HG03135 (cell line): ENCODE data around the gene DDX1.
"Not testable (repeated sequence)": the region's sequence is repeated elsewhere in the genome, so short reads cannot be mapped to it uniquely, and the experiment has no call there.

Experiments
- ATAC-seq: cut with Tn5 transposase; IDR thresholded peaks from one replicate; pipeline ENCODE4 v1.9.1; 2021; ENCODE audit warnings: mild to moderate bottlenecking, moderate library complexity; ENCODE audit not compliant: unreplicated experiment

DDX1 gene

DNA sequence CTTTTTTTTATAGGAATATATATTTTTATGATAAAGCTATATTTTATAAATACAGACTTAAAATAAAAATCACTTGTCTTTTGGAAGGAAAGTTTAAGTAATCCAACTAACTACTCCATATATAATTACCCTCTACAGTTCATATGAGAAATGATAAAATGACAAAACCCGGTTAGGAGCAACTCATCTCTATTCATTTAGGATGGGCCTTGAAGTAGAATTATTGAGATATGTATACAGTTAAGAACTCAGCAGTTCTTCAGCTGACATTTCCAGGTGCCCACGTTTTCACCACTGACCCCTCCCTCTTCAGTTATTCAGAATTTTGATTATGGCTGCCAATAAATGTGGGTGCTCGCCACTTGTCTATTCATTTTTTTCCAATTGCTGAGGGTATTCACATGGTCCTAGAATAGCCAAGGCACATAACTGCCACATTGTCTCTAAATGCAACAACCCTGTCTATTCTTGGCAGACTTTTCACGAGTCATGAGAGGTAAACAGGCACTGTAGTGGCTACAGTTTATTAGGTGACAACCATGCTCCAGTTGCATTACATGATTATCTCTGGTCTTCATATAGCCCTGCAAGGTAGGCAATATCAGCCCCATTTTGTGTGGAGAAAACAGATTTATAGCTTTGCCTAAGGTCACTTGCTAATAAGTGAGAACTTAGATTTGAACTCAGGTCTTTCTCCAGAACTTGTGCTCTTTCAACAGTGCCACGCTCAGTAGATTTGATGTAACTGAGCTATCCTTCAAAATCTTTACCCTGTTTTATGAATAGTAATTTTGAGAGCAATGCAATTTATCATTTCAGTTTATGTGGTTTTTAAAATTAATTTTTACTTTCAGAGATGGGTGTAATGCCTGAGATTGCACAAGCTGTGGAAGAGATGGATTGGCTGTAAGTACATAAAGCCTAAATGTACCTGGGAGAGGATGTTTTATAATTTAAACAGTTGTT lies 2.9 kb downstream of the DDX1 start:
- ATAC-seq, result no peak

DNA sequence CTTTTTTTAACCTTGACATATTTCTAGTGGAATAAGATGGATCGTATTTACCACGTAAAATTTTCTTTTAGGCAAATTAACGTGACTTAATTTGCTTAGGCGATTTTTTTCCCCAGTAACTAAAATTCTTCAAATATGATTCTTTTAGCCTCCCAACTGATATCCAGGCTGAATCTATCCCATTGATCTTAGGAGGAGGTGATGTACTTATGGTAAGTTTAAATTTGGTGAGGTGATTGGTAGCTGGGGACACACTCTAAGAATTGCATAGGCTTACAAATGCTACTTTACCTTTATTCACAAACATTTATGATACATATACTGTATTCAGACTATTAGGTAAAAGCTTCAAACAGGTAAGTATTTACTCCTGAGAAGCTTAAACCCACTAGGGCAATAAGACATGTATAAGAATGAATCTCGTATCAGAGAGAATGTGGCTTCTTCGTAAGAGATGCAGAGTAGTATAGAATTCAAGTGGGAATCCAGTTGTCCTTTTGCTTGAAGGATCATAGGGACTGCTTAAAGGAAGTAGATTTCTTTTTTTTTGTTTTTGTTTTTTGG lies 3.8 kb downstream of the DDX1 start:
- no peak for ATAC-seq

DNA sequence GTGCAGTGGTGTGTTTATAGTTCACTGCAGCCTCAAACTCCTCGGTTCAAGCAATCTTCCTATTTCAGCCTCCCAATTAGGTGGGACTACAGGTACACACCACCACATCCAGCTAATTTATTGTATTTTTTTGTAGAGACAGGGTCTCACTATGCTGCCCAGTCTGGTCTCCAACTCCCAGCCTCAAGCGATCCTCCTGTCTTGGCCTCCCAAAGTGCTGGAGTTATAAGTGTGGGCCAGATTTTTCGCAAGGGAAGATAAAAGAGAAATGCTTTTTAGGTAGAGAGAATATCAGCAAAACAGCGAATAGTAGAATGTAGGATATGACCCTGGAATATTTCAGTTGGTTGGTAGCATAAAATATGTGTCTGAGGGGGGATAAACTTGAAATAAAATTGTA lies 4.3 kb downstream of the DDX1 start:
- ATAC-seq, result no peak

- ATAC-seq, result no peak
Measured at GRCh38 chr2:15596350-15596749, 4.7 kb downstream of the DDX1 start.

DNA sequence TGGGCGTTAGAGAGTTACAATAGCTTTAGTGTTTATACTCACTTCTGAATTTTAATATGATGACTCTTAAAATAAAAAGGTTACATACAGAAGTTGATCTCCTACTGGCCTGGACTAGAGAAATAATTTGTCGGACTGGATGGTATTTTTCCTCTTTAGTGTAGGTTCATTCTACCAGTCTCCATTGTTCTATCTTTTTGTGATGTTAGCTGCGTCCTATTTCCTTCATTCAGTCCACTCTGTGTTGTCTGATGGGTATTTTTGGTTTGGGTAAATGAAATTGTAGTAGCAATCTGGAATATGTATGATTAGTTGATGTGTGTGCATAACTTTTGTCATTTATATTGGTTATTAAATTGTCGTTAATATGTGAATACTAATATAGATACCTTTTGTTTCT lies 5.3 kb downstream of the DDX1 start:
- no peak for ATAC-seq

DNA sequence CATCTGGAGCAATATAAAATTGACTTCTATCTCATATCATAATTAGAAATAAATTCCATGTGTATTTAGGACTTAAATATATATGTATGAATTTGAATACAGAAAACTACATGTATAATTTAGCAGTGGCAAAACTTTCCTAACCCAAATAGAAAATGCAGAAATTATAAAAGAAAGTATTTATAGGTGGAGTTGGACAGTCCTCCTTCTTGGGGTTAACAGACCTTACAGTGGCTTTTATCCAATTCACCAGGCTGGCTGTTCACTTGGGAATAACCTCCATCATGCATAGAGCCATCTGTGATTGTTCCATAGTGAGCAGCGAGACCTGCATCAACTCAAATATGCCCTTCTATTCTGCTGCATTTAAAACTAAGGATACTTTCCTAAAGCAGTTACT lies 8.3 kb downstream of the DDX1 start:
- ATAC-seq, result no peak

DNA sequence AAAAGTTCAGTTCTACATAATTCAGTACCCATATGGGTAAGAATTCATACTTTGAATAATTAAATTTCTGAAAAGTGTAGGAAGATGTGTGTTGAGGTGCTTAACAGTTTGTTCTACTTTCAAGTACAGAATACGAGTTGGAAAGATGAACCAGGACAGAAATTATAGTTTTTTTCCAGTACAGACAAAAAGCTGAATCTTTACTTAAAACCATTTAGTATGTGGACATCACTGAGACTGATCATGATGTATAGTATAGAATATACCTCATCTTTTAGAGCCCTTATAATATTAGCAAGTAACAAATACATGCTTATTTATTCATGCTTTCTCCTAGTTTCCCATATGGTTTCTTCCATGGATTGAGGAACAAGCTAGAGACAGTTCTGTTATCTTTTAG lies 10.0 kb downstream of the DDX1 start:
- ATAC-seq, result no peak

DNA sequence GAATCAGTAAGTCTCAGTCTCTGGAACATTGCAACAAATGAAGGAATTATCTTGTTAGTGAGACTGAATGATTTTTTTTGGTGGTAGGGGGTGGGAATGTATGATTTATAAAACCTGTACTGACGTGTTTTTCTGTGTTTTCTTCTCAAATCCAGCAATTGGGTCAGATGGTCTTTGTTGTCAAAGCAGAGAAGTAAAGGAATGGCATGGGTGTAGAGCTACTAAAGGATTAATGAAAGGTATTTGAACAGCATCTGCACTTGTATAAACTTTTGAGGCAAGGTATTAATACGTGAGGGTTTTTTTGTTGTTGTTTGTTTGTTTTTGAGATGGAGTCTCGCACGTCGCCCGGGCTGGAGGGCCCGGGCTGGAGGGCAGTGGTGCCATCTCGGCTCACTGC lies 10.7 kb downstream of the DDX1 start:
- ATAC-seq, result no peak

GRCh38 chr2:15603044-15603765 lies 11.5 kb downstream of the DDX1 start:
- ATAC-seq, result no peak

DNA sequence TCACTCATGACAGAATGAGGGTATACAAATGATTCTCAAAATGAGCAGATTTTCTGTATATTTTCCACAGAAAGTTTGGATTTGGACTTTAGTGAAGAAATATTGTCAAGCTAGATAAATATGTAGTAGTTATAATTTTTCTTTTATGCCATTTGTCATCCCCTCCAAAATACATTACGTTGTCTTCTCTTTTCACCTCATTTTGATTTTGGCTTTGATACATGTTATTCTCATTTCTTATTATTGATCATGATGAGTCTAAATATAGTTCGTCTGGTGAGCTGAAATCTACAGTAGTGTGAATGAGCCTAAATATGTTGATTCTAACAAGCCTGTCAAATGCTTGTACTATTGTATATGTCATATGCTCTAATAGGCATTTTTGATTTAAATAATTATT lies 12.3 kb downstream of the DDX1 start:
- ATAC-seq, result no peak

DNA sequence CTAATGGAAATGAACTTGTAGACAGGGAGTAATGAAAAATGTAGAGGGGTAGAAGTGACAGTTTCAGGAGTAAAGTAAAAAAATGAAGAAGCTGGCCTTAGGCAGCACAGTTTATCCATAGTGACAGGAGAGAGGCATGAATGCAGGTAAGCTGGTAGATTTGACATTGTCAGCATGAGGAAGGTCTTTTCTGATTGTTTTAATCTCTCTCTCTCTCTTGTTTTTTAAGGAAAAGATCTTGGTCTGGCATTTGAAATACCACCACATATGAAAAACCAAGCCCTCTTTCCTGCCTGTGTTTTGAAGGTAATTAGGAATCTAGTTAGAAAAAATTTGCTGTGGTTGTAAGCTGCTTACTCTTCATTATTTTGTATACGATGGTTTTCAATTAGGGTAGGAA lies 14.1 kb downstream of the DDX1 start:
- ATAC-seq, result no peak

GRCh38 chr2:15606481-15607441 lies 15.1 kb downstream of the DDX1 start:
- no peak for ATAC-seq

DNA sequence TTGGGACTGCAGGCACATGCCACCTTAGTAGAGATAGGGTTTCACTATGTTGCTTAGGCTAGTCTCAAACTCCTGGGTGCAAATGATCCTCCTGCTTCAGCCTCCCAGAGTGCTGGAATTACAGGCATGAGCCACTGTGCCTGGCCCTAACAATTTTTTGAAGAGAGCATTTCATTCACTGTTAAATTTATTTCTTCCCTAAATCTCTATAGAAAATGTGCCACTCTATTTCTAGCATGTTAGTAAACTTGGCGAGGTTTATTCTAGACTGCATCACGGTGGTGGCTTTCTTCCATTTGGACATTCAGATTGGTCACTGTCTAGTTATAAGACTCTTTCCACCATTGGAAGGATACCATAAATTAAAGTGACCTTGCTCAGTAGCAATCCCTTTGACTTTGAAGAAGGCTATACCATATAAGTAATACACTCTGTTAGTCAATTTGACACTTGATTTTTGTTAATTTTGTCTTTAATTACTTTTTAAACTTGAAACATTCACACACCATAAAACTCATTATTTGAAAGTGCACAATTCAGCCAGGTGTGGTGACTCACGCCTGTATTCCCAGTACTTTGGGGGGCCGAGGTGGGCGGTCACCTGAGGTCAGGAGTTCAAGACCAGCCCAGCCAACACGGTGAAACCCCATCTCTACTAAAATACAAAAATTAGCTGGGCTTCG lies 16.2 kb downstream of the DDX1 start:
- ATAC-seq, result no peak

- no peak for ATAC-seq
Measured at GRCh38 chr2:15608392-15608761, 16.7 kb downstream of the DDX1 start.

DNA sequence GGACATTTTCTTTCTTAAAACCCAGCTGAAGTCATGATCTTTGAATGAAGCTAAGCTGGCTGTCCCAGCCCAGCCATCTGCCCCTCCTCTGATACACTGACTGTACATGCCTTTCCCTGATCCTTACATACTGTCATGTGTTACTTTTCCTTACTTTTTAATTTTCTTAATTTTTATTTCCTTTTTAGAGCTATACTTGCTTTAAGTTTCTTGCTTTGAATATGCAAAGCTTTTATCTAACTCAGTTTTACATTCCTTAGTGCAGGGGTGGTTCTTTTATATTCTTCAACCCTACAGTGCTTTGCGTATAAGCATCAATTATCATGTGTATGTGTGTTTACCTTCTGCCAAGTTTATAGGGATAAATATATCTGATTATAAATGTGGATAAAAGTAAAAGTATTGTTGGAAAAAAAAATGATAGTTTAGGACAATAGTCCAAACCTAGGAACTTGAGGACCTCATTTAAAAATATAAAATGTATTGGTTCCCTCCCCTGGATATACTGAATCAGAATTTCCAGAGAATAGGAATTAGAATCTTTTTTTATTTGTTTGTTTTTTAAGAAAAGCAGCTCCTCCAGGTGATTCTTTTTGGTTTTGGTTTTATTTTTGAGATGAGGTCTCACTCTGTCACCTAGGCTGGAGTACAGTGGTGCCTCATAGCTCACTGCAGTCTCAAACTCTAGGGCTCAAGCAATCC lies 17.8 kb downstream of the DDX1 start:
- ATAC-seq, result no peak

- ATAC-seq, result no peak
Measured at GRCh38 chr2:15610430-15610952, 18.8 kb downstream of the DDX1 start.

GRCh38 chr2:15612101-15612500 lies 20.4 kb downstream of the DDX1 start:
- ATAC-seq, result not testable (repeated sequence)

- no peak for ATAC-seq
Measured at GRCh38 chr2:15613736-15614429, 22.2 kb downstream of the DDX1 start.
